Measurements from ENCODE around the gene COL4A4. TPM values are rescaled to one million over a fixed set of nuclear protein-coding genes. Genes with fewer than 3 reads are reported as not detected.

The COL4A4 gene
- total RNA-seq, 1 donor from 2014 or later, result 2.5 TPM

- no peaks in the 10 kb centered on the region for H3K27me3 ChIP-seq
- H3K4me1 ChIP-seq, result no peaks in the 10 kb centered on the region
- H3K9me3 ChIP-seq, result no peaks in the 10 kb centered on the region
- TF ChIP-seq CTCF (IDR thresholded peaks at IDR 0.05) (no peak), POLR2AphosphoS5 (IDR thresholded peaks at IDR 0.05; ENCODE audit: insufficient read depth in 1 of 2, low read depth in 1 of 2) (no peak), POLR2A (IDR thresholded peaks at IDR 0.05) (no peak)
- intact Hi-C loops (cut with DNase I), result no loop called here
- H3K4me3 ChIP-seq, result no peak overlapping the region
- no peaks in the 10 kb centered on the region for H3K36me3 ChIP-seq
- no peak for DNase-seq (ENCODE audit: extremely low spot score in 2 of 2)
- no peak overlapping the region for H3K27ac ChIP-seq
Measured at GRCh38 chr2:227201771-227202170, 37.8 kb upstream of the COL4A4 start.

DNA sequence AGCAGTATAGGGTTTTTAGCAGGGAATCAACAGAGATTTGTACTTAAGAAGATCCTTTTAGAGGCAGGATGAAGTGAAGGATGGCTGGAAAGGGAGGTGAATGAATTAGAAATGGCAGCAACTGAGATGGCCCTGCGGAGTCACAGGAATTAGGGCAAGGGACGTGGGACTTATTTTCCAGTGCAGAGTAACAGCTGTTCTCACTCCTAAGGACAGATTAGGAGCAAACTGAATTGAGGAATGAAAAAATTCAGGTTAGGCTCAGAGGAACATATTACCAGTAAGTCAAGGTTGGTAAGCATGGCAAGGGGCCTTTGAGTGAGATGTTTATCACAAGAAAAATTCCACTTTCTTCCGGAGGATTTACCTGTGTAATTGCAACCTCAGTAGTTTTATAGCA is 34.9 kb upstream of the COL4A4 start:
- no peak overlapping the region for H3K27ac ChIP-seq
- no peak overlapping the region for H3K4me3 ChIP-seq
- no peaks in the 10 kb centered on the region for H3K4me1 ChIP-seq
- no peaks in the 10 kb centered on the region for H3K36me3 ChIP-seq
- H3K9me3 ChIP-seq, result no peaks in the 10 kb centered on the region
- no peaks in the 10 kb centered on the region for H3K27me3 ChIP-seq
- intact Hi-C loops (cut with DNase I), result no loop called here
- DNase-seq (ENCODE audit: extremely low spot score in 2 of 2), result no peak
- TF ChIP-seq POLR2AphosphoS5 (IDR thresholded peaks at IDR 0.05; ENCODE audit: insufficient read depth in 1 of 2, low read depth in 1 of 2) (no peak), CTCF (IDR thresholded peaks at IDR 0.05) (no peak)

DNA sequence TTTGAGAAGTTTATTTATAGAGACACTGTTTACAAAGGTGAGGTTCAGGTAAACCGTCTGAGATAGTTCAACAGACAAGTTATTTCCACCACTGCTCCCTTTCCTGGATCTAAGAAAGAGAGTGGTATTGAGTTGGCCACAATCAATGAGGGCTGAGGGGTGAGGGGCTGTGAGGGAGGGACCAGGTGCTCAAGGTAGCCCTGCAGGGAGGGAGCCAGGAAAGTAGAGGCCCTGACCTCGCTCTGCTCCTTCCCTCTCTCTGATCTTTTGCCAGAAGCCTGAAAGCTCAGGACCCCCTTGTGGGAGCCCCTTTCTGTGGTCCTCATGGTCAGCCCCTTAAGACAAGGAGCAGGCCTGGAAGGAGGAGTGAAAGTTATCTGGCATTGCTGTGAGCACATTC is 30.2 kb upstream of the COL4A4 start:
- intact Hi-C loops (cut with DNase I), result no loop called here
- DNase-seq (ENCODE audit: extremely low spot score in 2 of 2), result no peak
- H3K4me1 ChIP-seq, result no peaks in the 10 kb centered on the region
- H3K27ac ChIP-seq, result no peak overlapping the region
- no peak overlapping the region for H3K4me3 ChIP-seq
- no peak for TF ChIP-seq CTCF (IDR thresholded peaks at IDR 0.05)
- TF ChIP-seq POLR2A (IDR thresholded peaks at IDR 0.05), result no peak
- no peak for TF ChIP-seq POLR2AphosphoS5 (IDR thresholded peaks at IDR 0.05; ENCODE audit: insufficient read depth in 1 of 2, low read depth in 1 of 2)
- H3K27me3 ChIP-seq, result no peaks in the 10 kb centered on the region
- no peaks in the 10 kb centered on the region for H3K36me3 ChIP-seq
- H3K9me3 ChIP-seq, result no peaks in the 10 kb centered on the region

DNA sequence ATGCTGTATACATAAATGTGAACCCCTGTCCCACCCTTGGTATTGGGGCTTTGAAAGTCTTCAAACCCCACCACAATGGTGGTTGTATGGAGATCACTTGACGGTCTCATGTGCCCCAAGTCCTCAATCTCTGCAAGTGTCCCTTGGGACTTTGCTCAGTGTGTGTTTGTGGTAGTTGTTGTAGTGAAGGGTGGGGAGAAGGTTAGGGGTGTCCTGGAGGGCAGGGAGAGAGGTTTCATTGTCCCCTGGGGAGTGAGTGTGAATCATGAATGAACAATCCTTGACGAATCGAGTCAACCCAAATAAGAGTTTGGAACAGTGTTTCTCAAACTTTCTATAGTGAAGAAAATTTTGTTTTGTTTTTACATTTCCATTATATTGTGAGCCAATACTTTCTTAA is 28.5 kb upstream of the COL4A4 start:
- TF ChIP-seq CTCF (IDR thresholded peaks at IDR 0.05), result no peak
- TF ChIP-seq POLR2AphosphoS5 (IDR thresholded peaks at IDR 0.05; ENCODE audit: insufficient read depth in 1 of 2, low read depth in 1 of 2), result no peak
- no peak for TF ChIP-seq POLR2A (IDR thresholded peaks at IDR 0.05)
- no peaks in the 10 kb centered on the region for H3K36me3 ChIP-seq
- no peak overlapping the region for H3K27ac ChIP-seq
- no peaks in the 10 kb centered on the region for H3K4me1 ChIP-seq
- H3K9me3 ChIP-seq, result no peaks in the 10 kb centered on the region
- H3K4me3 ChIP-seq, result no peak overlapping the region
- DNase-seq (ENCODE audit: extremely low spot score in 2 of 2), result no peak
- intact Hi-C loops (cut with DNase I), result no loop called here
- H3K27me3 ChIP-seq, result no peaks in the 10 kb centered on the region

- Histone ChIP-seq H3K4me3 (no peak overlapping the region), H3K4me1 (no peaks in the 10 kb centered on the region), H3K9me3 (no peaks in the 10 kb centered on the region), H3K27ac (no peak overlapping the region), H3K27me3 (no peaks in the 10 kb centered on the region), H3K36me3 (no peaks in the 10 kb centered on the region)
- no peak for DNase-seq (ENCODE audit: extremely low spot score in 2 of 2)
- no peak for TF ChIP-seq POLR2A (IDR thresholded peaks at IDR 0.05)
- TF ChIP-seq CTCF (IDR thresholded peaks at IDR 0.05), result no peak
- no peak for TF ChIP-seq POLR2AphosphoS5 (IDR thresholded peaks at IDR 0.05; ENCODE audit: insufficient read depth in 1 of 2, low read depth in 1 of 2)
- intact Hi-C loops (cut with DNase I), result no loop called here
Measured at GRCh38 chr2:227191367-227191766, 27.4 kb upstream of the COL4A4 start.

Data from vagina (tissue), 2 donors.